GM23338 (cell line): Measurements from ENCODE around the gene GADL1. TPM values are rescaled to one million over a fixed set of nuclear protein-coding genes. Genes with fewer than 3 reads are reported as not detected.

Source experiments
- ATAC-seq: fragments of 200-7000 bp; cut with Tn5 transposase; 3 replicates; pipeline ENCODE4 v1.9.1; 2020
- DNase-seq: peaks from one replicate; pipeline ENCODE4 v3.0.0-alpha.2; 2015; ENCODE audit warnings: low spot score
- H2AFZ ChIP-seq: fragments of 200-600 bp; sonication (generic); 2 replicates; pipeline ENCODE4 v1.8.0; 2016; ENCODE audit warnings: antibody characterized with exemption, mild to moderate bottlenecking, moderate library complexity
- H3F3A ChIP-seq: fragments of 200-600 bp; sonication (generic); replicated peaks from 2 replicates; pipeline ENCODE4 v1.8.0; 2017; ENCODE audit warnings: antibody characterized with exemption, mixed run types, low read depth
- H3K27ac ChIP-seq: fragments of 200-600 bp; sonication (generic); 2 replicates; pipeline ENCODE4 v1.6.1; 2016; ENCODE audit warnings: low read depth
- H3K27me3 ChIP-seq: fragments of 200-600 bp; sonication (generic); 2 replicates; pipeline ENCODE4 v1.8.0; 2016; ENCODE audit warnings: mild to moderate bottlenecking, mixed run types, moderate library complexity; ENCODE audit not compliant: insufficient read depth
- H3K36me3 ChIP-seq: fragments of 200-600 bp; sonication (generic); 2 replicates; pipeline ENCODE4 v1.8.0; 2016; ENCODE audit warnings: mild to moderate bottlenecking; ENCODE audit not compliant: insufficient read depth
- H3K4me1 ChIP-seq: fragments of 200-600 bp; sonication (generic); 2 replicates; pipeline ENCODE4 v1.8.0; 2016; ENCODE audit warnings: mild to moderate bottlenecking, moderate library complexity; ENCODE audit not compliant: insufficient read depth
- H3K4me2 ChIP-seq: fragments of 200-600 bp; sonication (generic); 2 replicates; pipeline ENCODE4 v1.7.1; 2017; ENCODE audit warnings: mixed run types
- H3K4me3 ChIP-seq: fragments of 200-600 bp; sonication (generic); 2 replicates; pipeline ENCODE4 v1.6.1; 2016; ENCODE audit warnings: mixed run types
- H3K79me2 ChIP-seq: fragments of 200-600 bp; sonication (generic); replicated peaks from 2 replicates; pipeline ENCODE4 v1.8.0; 2017; ENCODE audit warnings: mild to moderate bottlenecking; ENCODE audit not compliant: insufficient read depth
- H3K9me2 ChIP-seq: fragments of 200-600 bp; sonication (generic); 2 replicates; pipeline ENCODE4 v1.8.0; 2017; ENCODE audit not compliant: insufficient read depth
- H4K20me1 ChIP-seq: fragments of 200-600 bp; sonication (generic); replicated peaks from 2 replicates; pipeline ENCODE4 v1.8.0; 2017; ENCODE audit warnings: mild to moderate bottlenecking; ENCODE audit not compliant: insufficient read depth
- H3K27ac Mint-ChIP-seq: 2 replicates; pipeline ENCODE4 v1.8.0; 2020; ENCODE audit warnings: inconsistent platforms, mild to moderate bottlenecking, moderate library complexity, mixed read lengths
- H3K27me3 Mint-ChIP-seq: 3 replicates; pipeline ENCODE4 v1.8.0; 2022; ENCODE audit warnings: low read depth, mild to moderate bottlenecking, moderate library complexity, mixed read lengths, inconsistent platforms; ENCODE audit not compliant: insufficient read depth, poor library complexity
- H3K36me3 Mint-ChIP-seq: 3 replicates; pipeline ENCODE4 v1.8.0; 2021; ENCODE audit warnings: low read depth, mild to moderate bottlenecking, inconsistent platforms, moderate library complexity, mixed read lengths
- H3K4me1 Mint-ChIP-seq: 3 replicates; pipeline ENCODE4 v1.8.0; 2020; ENCODE audit warnings: mild to moderate bottlenecking, inconsistent platforms, mixed read lengths
- H3K4me3 Mint-ChIP-seq: 3 replicates; pipeline ENCODE4 v1.8.0; 2021; ENCODE audit warnings: moderate library complexity, mild to moderate bottlenecking, inconsistent platforms, mixed read lengths
- H3K9me3 Mint-ChIP-seq: 3 replicates; pipeline ENCODE4 v1.8.0; 2020; ENCODE audit warnings: moderate library complexity, mild to moderate bottlenecking, inconsistent platforms, mixed read lengths
- EZH2phosphoT487 ChIP-seq: fragments of 200-600 bp; sonication (generic); IDR thresholded peaks from one replicate; pipeline ENCODE4 v1.8.1; 2018; ENCODE audit warnings: antibody characterized with exemption; ENCODE audit not compliant: unreplicated experiment
- JUNB ChIP-seq: IDR thresholded peaks from one replicate; pipeline ENCODE4 v1.6.1; 2016; ENCODE audit warnings: antibody characterized with exemption; ENCODE audit not compliant: unreplicated experiment
- NANOG ChIP-seq: IDR thresholded peaks from 2 replicates; pipeline ENCODE4 v1.6.1; 2016; ENCODE audit warnings: antibody characterized with exemption, borderline replicate concordance
- STAT1 ChIP-seq: IDR thresholded peaks from one replicate; pipeline ENCODE4 v1.6.1; 2016; ENCODE audit warnings: antibody characterized with exemption; ENCODE audit not compliant: unreplicated experiment
- ZNF114 ChIP-seq: fragments of 250-450 bp; sonication (Bioruptor Pico); IDR thresholded peaks from 2 replicates; pipeline ENCODE4 v1.5.0; 2020; ENCODE audit warnings: mild to moderate bottlenecking, moderate library complexity
- ZNF331 ChIP-seq: fragments of 250-450 bp; sonication (Bioruptor Pico); IDR thresholded peaks from 2 replicates; pipeline ENCODE4 v1.5.0; 2020; ENCODE audit warnings: low read depth, mild to moderate bottlenecking, moderate library complexity
- polyA plus RNA-seq: library from polyadenylated mRNA; unstranded; fragments of >200 nt; fragmentation: Nextera tagmentation; extraction: Ambion mirVana; gene quantifications from 2 replicates; pipeline ENCODE4 v1.2.1, GENCODE V29; 2016
- total RNA-seq: library from RNA; depleted of rRNA; stranded (reverse); fragments of >200 nt; shearing (Covaris generic); gene quantifications from 2 replicates; pipeline ENCODE4 v1.2.3, GENCODE V29; 2014
- TF ChIP-seq, protein P1 (sequence below): IDR thresholded peaks from one replicate; pipeline ENCODE4 v1.6.1; 2018; ENCODE audit warnings: antibody characterized with exemption; ENCODE audit not compliant: unreplicated experiment
- TF ChIP-seq, protein P2 (sequence below), 2 experiments: fragments of 200-600 bp in 1 of 2; sonication (generic) in 1 of 2; conservative IDR thresholded peaks; 2 replicates each; pipeline versions ENCODE4 v1.5.1 to v1.6.1; 2016 to 2017; ENCODE audit warnings: antibody characterized with exemption in 2 of 2, low read depth in 2 of 2, mild to moderate bottlenecking in 2 of 2, moderate library complexity in 1 of 2

Gene GADL1
- total and polyA plus RNA-seq, 2 experiments from 2014 or later: 0.35 to 0.50 TPM

DNA sequence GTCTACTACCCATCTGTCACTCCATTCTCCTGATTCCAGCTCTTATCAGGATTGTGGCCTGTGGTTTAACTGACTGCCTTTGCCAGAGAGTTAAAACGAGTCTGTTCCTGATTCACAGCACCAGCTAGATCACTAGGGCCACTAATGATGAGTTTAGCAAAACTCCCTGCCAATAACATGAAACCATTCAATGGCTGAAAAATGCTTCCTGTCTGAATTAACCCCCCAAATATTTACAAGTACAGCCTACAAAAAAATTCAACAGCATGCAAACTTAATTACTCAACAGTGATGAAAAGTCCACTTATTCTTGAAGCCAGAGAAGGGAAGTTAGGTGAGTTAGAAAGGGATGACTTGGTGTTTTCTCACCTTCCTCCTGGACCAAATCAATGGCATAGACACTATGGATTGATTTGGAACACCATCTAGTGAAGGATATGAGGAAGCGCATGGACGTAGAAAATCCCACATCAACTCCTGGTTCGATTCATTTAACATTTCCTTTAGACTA is 146.6 kb downstream of the GADL1 start:
- Mint-ChIP-seq H3K27me3 (peaks cover 1% of the 10 kb centered on the region), H3K9me3 (no peaks in the 10 kb centered on the region), H3K36me3 (no peaks in the 10 kb centered on the region), H3K27ac (peak overlapping the region; percentile 21; the same call in 1 of the 2 replicates), H3K4me3 (no peak overlapping the region), H3K4me1 (peaks cover 43% of the 10 kb centered on the region)
- Histone ChIP-seq H3K4me3 (no peak overlapping the region), H3K4me1 (peaks cover 34% of the 10 kb centered on the region), H3K9me2 (no peaks in the 10 kb centered on the region), H3K79me2 (no peaks in the 10 kb centered on the region), H3K27ac (no peak overlapping the region), H3F3A (no peaks in the 10 kb centered on the region), H3K36me3 (no peaks in the 10 kb centered on the region), H3K27me3 (no peaks in the 10 kb centered on the region), H3K4me2 (no peak overlapping the region), H4K20me1 (no peaks in the 10 kb centered on the region), H2AFZ (no peak overlapping the region)
- DNase-seq (peak; percentile 70), ATAC-seq (peak; percentile 48)
- TF ChIP-seq, protein P1, sequence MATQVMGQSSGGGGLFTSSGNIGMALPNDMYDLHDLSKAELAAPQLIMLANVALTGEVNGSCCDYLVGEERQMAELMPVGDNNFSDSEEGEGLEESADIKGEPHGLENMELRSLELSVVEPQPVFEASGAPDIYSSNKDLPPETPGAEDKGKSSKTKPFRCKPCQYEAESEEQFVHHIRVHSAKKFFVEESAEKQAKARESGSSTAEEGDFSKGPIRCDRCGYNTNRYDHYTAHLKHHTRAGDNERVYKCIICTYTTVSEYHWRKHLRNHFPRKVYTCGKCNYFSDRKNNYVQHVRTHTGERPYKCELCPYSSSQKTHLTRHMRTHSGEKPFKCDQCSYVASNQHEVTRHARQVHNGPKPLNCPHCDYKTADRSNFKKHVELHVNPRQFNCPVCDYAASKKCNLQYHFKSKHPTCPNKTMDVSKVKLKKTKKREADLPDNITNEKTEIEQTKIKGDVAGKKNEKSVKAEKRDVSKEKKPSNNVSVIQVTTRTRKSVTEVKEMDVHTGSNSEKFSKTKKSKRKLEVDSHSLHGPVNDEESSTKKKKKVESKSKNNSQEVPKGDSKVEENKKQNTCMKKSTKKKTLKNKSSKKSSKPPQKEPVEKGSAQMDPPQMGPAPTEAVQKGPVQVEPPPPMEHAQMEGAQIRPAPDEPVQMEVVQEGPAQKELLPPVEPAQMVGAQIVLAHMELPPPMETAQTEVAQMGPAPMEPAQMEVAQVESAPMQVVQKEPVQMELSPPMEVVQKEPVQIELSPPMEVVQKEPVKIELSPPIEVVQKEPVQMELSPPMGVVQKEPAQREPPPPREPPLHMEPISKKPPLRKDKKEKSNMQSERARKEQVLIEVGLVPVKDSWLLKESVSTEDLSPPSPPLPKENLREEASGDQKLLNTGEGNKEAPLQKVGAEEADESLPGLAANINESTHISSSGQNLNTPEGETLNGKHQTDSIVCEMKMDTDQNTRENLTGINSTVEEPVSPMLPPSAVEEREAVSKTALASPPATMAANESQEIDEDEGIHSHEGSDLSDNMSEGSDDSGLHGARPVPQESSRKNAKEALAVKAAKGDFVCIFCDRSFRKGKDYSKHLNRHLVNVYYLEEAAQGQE: no peak
- TF ChIP-seq, protein P2, sequence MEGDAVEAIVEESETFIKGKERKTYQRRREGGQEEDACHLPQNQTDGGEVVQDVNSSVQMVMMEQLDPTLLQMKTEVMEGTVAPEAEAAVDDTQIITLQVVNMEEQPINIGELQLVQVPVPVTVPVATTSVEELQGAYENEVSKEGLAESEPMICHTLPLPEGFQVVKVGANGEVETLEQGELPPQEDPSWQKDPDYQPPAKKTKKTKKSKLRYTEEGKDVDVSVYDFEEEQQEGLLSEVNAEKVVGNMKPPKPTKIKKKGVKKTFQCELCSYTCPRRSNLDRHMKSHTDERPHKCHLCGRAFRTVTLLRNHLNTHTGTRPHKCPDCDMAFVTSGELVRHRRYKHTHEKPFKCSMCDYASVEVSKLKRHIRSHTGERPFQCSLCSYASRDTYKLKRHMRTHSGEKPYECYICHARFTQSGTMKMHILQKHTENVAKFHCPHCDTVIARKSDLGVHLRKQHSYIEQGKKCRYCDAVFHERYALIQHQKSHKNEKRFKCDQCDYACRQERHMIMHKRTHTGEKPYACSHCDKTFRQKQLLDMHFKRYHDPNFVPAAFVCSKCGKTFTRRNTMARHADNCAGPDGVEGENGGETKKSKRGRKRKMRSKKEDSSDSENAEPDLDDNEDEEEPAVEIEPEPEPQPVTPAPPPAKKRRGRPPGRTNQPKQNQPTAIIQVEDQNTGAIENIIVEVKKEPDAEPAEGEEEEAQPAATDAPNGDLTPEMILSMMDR (conservative IDR thresholded peaks at IDR 0.05; ENCODE audit: low read depth in 2 of 2): peak; percentile 71 to 86

DNA sequence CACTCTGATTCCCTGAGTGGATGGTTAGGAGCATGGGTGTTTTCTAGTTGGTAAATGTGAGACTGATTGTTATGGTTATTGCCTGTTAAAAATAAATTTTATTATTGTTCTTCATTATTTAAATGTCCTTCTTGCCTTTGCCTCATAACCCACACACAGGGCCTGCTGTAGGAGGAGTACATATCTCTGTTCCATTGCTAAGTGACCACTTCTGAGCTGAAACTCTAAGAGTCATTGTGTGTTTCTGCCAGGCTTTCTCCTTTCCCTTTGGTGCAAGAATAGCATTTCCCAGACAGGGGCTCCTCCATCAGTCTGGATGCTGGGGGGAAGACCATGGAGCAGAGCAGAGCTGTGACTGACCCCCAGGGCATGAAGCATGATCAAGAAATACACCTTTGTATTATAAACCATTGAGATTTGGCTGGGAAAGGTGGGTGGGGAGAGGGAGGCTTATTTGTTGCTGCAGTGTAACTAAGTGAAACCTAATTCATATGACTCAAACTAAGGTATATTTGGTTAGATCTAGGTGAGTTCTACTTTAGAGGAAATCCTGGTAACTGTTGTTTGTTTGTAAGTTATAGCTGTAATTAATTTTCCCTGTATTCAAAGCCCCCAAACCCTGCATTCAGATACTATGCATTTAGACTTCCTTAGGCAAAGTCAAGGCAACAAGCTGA is 150.7 kb downstream of the GADL1 start:
- H3K4me3 Mint-ChIP-seq: no peak overlapping the region
- H4K20me1 ChIP-seq: no peaks in the 10 kb centered on the region
- H3K4me3 ChIP-seq: no peak overlapping the region
- no peak overlapping the region for H3K27ac Mint-ChIP-seq
- no peaks in the 10 kb centered on the region for H3F3A ChIP-seq
- no peaks in the 10 kb centered on the region for H3K79me2 ChIP-seq
- DNase-seq (no peak), ATAC-seq (no peak)
- no peaks in the 10 kb centered on the region for H3K36me3 Mint-ChIP-seq
- H3K27me3 Mint-ChIP-seq: no peaks in the 10 kb centered on the region
- H3K27me3 ChIP-seq: no peaks in the 10 kb centered on the region
- H3K9me3 Mint-ChIP-seq: no peaks in the 10 kb centered on the region
- H2AFZ ChIP-seq: 0 out of 2 replicates have a peak overlapping the region, but pooled peaks have one; percentile 50
- H3K4me2 ChIP-seq: peak overlapping the region; percentile 53
- H3K4me1 ChIP-seq: peaks cover 26% of the 10 kb centered on the region
- peaks cover 27% of the 10 kb centered on the region for H3K4me1 Mint-ChIP-seq
- no peaks in the 10 kb centered on the region for H3K36me3 ChIP-seq
- 0 out of 2 replicates have a peak, but pooled peaks cover 3% of the 10 kb centered on the region for H3K9me2 ChIP-seq
- no peak overlapping the region for H3K27ac ChIP-seq
- TF ChIP-seq ZNF114 (CRISPR knock-in tag): no peak
- TF ChIP-seq, protein P1: no peak
- no peak for TF ChIP-seq JUNB
- TF ChIP-seq STAT1: no peak
- TF ChIP-seq ZNF331 (CRISPR knock-in tag): no peak
- no peak for TF ChIP-seq NANOG
- no peak for TF ChIP-seq EZH2phosphoT487
